Measurements from ENCODE around the gene ANKRD40CL. TPM values are rescaled to one million over a fixed set of nuclear protein-coding genes. Genes with fewer than 3 reads are reported as not detected.

The ANKRD40CL gene
- total and polyA plus RNA-seq, 9 of the 15 experiments (the other 6 are each of a cell fraction or from before 2014, with no cell fraction given), result not detected

- TF ChIP-seq, protein P1, sequence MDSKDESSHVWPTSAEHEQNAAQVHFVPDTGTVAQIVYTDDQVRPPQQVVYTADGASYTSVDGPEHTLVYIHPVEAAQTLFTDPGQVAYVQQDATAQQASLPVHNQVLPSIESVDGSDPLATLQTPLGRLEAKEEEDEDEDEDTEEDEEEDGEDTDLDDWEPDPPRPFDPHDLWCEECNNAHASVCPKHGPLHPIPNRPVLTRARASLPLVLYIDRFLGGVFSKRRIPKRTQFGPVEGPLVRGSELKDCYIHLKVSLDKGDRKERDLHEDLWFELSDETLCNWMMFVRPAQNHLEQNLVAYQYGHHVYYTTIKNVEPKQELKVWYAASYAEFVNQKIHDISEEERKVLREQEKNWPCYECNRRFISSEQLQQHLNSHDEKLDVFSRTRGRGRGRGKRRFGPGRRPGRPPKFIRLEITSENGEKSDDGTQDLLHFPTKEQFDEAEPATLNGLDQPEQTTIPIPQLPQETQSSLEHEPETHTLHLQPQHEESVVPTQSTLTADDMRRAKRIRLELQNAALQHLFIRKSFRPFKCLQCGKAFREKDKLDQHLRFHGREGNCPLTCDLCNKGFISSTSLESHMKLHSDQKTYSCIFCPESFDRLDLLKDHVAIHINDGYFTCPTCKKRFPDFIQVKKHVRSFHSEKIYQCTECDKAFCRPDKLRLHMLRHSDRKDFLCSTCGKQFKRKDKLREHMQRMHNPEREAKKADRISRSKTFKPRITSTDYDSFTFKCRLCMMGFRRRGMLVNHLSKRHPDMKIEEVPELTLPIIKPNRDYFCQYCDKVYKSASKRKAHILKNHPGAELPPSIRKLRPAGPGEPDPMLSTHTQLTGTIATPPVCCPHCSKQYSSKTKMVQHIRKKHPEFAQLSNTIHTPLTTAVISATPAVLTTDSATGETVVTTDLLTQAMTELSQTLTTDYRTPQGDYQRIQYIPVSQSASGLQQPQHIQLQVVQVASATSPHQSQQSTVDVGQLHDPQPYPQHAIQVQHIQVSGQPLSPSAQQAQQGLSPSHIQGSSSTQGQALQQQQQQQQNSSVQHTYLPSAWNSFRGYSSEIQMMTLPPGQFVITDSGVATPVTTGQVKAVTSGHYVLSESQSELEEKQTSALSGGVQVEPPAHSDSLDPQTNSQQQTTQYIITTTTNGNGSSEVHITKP (IDR thresholded peaks at IDR 0.05; ENCODE audit: partially characterized antibody), result peak; percentile 20
- TF ChIP-seq RBM15 (IDR thresholded peaks at IDR 0.05; ENCODE audit: insufficient read depth, low read length) (no peak), ZHX1 (conservative IDR thresholded peaks at IDR 0.05; ENCODE audit: low read length) (0 out of 2 replicates have a peak, but pooled peaks have one; percentile 37), RCOR1 (IDR thresholded peaks at IDR 0.05; ENCODE audit: borderline replicate concordance in 1 of 2, low read depth in 2 of 2, low read length in 2 of 2) (peak in 1 of 2 experiments; percentile 52; a peak in 1 of 4 replicates), ZNF263 (CRISPR knock-in tag; IDR thresholded peaks at IDR 0.05; ENCODE audit: borderline replicate concordance) (peak; percentile 29; the same call in 1 of the 2 replicates), HES1 (IDR thresholded peaks at IDR 0.05; ENCODE audit: low read depth) (no peak), ZNF124 (CRISPR knock-in tag; IDR thresholded peaks at IDR 0.05) (no peak), ZKSCAN1 (IDR thresholded peaks at IDR 0.05; ENCODE audit: low read depth, low read length) (0 out of 2 replicates have a peak, but pooled peaks have one; percentile 21), ARID2 (IDR thresholded peaks at IDR 0.05) (peak; percentile 91), SMAD3 (CRISPR knock-in tag; conservative IDR thresholded peaks at IDR 0.05) (no peak), GABPA (tag; conservative IDR thresholded peaks at IDR 0.05; ENCODE audit: low read depth) (no peak), ASH1L (IDR thresholded peaks at IDR 0.05; ENCODE audit: borderline replicate concordance, low read depth, partially characterized antibody) (no peak), KLF16 (IDR thresholded peaks at IDR 0.05) (0 out of 2 replicates have a peak, but pooled peaks have one; percentile 27), BHLHE40 (IDR thresholded peaks at IDR 0.05; ENCODE audit: low read length) (0 out of 2 replicates have a peak, but pooled peaks have one; percentile 26), SIN3A (IDR thresholded peaks at IDR 0.05; ENCODE audit: borderline replicate concordance in 2 of 2, control insufficient read depth in 1 of 2, low read depth in 2 of 2, low read length in 2 of 2) (no peak), SRF (CRISPR knock-in tag; IDR thresholded peaks at IDR 0.05) (peak in 1 of 2 experiments; percentile 57; a peak in 1 of 4 replicates), MCM3 (IDR thresholded peaks at IDR 0.05) (no peak), CC2D1A (IDR thresholded peaks at IDR 0.05) (peak; percentile 90), KAT2B (IDR thresholded peaks at IDR 0.05; ENCODE audit: low read depth, low read length) (no peak)
These were observed 15.9 kb upstream of the ANKRD40CL start (continued) for GRCh38 chr17:50783193-50783660.

All from K562 (cell line).